HG02885 (cell line): Measurements from ENCODE around the gene SYT12.

ENCODE experiments used
- ATAC-seq: cut with Tn5 transposase; IDR thresholded peaks from one replicate; pipeline ENCODE4 v1.9.1; 2021; ENCODE audit warnings: mild to moderate bottlenecking; ENCODE audit not compliant: unreplicated experiment, poor library complexity

SYT12 gene

DNA sequence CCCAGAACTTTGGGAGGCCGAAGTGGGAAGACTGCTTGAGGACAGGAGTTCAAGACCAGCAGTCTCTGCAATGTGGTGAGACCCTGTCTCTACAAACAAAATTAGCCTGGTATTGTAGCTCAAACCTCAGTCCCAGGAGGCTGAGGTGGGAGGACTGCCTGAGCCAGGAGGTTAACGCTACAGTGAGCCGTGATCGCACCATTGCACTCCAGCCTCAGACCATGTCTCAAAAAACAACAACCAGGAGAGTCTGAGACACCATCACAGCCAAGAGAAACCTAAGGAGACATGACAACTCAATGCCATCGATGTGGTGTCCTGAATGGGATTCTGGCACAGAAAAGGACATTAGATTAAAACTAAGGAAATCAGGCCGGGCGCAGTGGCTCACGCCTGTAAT lies 67.8 kb downstream of the SYT12 start:
- no peak for ATAC-seq

GRCh38 chr11:67095214-67095507 lies 72.2 kb downstream of the SYT12 start:
- no peak for ATAC-seq

GRCh38 chr11:67098799-67099429 lies 76.0 kb downstream of the SYT12 start:
- no peak for ATAC-seq

GRCh38 chr11:67099831-67100324 lies 76.9 kb downstream of the SYT12 start:
- ATAC-seq, result no peak
